DMS153 treated with DMSO at 0.1 percent for 48 hours (cell line): ENCODE data around the gene TMC2.
"Not testable (repeated sequence)": the region's sequence is repeated elsewhere in the genome, so short reads cannot be mapped to it uniquely, and the experiment has no call there.

Experiments used
- DNase-seq: peaks from one replicate; lab custom pipeline; 2025; ENCODE audit not compliant: unreplicated experiment; lab: John Stamatoyannopoulos, UW

The TMC2 gene, protein sequence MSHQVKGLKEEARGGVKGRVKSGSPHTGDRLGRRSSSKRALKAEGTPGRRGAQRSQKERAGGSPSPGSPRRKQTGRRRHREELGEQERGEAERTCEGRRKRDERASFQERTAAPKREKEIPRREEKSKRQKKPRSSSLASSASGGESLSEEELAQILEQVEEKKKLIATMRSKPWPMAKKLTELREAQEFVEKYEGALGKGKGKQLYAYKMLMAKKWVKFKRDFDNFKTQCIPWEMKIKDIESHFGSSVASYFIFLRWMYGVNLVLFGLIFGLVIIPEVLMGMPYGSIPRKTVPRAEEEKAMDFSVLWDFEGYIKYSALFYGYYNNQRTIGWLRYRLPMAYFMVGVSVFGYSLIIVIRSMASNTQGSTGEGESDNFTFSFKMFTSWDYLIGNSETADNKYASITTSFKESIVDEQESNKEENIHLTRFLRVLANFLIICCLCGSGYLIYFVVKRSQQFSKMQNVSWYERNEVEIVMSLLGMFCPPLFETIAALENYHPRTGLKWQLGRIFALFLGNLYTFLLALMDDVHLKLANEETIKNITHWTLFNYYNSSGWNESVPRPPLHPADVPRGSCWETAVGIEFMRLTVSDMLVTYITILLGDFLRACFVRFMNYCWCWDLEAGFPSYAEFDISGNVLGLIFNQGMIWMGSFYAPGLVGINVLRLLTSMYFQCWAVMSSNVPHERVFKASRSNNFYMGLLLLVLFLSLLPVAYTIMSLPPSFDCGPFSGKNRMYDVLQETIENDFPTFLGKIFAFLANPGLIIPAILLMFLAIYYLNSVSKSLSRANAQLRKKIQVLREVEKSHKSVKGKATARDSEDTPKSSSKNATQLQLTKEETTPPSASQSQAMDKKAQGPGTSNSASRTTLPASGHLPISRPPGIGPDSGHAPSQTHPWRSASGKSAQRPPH

DNA sequence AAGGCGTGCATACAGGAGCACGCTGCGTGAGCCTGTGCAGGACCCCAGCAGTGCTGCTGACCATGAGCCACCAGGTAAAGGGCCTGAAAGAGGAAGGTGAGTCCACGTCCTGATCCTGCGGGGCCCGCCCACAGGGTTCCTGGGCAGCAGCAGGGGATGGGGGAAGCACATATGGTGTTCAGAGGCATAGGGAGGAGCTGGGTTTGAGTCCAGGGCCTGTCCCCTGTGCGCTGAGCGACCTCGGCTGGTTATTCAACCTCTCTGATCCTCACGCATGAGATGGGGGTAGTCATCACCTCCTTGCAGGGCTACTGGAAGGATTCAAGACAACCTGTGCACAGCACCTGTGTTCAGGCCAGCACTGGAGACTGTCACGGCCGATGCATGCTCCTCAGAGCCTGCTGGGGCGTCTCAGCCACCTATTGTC is at the start of gene TMC2:
Gene TMC2 (plus strand): TSS at position 14 of the 427 bp plus-strand sequence. CDS start 49 bp downstream, at position 63.
- no peak for DNase-seq

DNA sequence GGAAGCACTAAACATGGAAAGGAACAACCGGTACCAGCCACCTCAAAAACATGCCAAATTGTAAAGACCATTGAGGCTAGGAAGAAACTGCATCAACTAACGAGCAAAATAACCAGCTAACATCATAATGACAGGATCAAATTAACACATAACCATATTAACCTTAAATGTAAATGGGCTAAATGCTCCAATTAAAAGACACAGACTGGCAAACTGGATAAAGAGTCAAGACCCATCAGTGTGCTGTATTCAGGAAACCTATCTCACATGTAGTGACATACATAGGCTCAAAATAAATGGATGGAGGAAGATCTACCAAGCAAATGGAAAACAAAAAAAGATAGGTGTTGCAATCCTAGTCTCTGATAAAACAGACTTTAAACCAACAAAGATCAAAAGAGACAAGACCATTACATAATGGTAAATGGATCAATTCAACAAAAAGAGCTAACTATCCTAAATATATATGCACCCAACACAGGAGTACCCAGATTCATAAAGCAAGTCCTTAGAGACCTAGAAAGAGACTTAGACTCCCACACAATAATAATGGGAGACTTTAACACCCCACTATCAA is 33.5 kb upstream of the TMC2 start:
- not testable (repeated sequence) for DNase-seq

DNA sequence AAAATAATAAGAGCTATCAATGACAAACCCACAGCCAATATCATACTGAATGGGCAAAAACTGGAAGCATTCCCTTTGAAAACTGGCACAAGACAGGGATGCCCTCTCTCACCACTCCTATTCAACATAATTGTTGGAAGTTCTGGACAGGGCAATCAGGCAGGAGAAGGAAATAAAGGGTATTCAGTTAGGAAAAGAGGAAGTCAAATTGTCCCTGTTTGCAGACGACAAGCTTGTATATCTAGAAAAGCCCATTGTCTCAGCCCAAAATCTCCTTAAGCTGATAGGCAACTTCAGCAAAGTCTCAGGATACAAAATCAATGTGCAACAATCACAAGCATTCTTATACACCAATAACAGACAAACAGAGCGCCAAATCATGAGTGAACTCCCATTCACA is 31.6 kb upstream of the TMC2 start:
- not testable (repeated sequence) for DNase-seq

DNA sequence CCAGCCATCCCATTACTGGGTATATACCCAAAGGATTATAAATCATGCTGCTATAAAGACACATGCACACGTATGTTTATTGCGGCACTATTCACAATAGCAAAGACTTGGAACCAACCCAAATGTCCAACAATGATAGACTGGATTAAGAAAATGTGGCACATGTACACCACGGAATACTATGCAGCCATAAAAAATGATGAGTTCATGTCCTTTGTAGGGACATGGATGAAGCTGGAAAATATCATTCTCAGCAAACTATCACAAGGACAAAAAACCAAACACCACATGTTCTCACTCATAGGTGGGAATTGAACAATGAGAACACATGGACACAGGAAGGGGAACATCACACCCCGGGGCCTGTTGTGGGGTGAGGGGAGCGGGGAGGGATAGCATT is 29.9 kb upstream of the TMC2 start:
- DNase-seq, result not testable (repeated sequence)

DNA sequence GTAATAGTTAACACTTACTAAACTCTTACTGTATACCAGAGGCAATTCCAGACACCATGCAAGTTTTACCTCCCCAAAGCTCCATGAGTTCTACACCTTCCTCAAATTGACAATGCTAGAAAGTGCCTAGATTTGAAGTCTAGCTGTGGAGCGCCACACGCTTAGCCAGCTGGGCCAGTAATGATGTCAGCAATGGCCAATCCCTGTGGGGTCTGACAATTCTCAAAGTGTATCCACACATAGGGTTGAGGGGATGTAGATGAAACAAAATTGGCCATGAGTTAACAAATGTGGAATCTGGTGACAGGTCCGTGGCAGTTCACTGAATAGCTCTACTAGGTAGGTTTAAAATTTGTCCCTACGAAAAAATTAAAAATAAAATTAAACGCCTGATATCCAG is 28.9 kb upstream of the TMC2 start:
- DNase-seq, result no peak

DNA sequence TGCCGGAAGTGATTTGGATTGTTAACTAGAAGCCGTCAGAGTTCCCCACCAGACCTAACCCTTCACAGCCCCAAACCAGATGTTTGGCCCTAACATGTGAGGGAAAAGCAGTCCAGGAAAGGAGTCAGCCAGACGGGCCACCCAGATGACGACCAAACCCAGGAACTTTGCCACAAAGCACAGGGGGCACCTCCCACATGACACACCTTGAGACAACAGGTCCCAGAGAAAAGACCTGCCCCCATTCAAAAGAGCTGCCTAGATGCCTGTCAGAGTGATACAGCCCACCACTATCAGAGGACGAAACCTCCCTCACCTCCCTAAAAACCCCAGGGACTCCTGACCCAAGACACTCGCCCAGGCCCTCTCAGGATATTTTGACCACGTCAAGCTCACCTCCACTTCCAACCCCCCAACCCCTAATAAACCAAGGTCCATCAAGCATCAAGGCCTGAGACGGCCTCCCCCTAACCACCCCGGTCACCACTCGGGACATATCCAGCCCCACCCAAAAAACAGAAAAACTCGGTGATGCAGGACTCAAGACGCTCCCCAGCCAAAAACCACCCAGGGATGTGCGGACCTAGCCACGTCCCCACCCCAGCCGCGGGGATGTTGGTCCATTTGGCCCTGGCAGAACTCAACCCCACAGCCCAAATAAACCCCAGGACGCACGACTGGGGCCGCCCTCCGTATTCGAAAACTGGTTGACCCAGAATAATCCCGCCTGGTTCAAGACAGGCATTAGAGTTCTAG is 28.3 kb upstream of the TMC2 start:
- no peak for DNase-seq

DNA sequence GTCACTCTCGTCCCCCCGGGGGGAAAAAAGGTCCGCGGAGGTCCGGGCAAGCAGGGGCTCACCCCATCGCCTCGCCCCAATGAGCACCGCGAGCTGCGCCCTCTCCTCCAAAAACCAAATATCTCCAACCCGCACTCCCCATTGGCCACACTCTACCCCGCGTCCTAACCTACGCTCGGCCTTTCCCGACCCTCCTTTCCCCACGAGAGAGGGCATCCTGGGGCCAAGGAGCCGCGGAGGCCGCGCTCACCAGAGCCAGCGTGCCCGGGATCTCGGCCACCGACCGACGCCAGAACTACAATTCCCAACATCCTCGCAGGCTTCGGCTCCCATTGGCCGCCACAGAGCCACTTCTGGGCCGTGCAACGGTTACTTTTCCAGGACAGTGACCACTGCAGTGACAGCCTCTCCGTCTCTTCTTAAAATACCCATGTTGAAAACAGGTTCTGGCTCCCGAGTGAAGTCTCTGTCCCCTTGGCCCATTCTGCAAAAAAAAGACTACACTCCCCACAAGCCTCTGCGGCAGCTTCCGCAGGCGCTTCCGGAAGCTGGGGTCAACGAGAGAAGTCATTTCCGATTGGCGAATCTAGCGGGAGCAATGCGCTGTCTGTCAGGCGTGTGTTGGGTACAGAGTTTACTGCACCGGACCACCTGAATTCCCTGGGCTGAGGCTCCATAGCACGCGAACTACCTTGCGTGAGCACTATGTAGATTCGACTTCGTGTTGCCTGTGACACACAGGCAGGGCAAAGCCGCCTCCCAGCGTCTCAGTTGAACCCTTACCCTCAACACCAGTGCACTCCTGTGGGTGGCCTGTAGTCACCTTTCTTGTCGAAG is 27.5 kb upstream of the TMC2 start, which contains the start of gene ZNF343:
Gene ZNF343 (minus strand): TSS at position 285 of the 837 bp plus-strand sequence. CDS start 15,020 bp downstream, outside the sequence.
- peak; percentile 70 for DNase-seq

DNA sequence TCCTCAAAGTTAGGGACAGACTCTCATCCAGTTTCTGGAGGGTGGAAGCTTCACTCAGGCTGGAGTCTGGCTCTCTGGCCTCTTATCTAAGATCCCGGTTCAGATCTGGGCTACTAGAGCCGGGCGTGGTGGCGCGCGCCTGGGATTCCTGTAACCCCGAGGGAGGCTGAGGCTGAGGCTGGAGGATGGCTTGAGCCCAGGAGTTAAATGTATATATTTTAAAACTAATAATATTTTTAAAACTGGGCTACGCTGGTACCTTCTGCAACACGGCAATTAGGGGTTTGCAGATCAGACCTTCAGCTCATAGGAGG is 26.9 kb upstream of the TMC2 start:
- no peak for DNase-seq

DNA sequence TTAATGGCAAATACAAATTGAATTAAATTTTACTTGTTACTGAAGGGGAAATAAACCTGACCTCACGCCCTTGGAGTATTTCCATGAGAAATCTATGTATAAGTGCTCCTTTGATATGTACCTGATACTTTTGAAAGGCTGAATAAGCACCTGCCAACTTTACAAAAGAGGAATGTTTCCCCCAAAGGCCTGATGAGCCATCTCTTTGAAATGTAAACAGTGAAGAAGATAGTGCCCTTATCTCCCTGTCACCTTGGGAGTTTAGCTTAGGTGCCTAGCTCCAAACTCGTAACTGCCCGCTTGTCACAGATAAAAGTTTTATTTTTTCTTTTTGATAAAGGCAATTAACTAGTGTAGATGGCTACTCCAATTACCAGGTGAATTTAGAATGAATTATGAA is 26.6 kb upstream of the TMC2 start:
- DNase-seq, result no peak

DNA sequence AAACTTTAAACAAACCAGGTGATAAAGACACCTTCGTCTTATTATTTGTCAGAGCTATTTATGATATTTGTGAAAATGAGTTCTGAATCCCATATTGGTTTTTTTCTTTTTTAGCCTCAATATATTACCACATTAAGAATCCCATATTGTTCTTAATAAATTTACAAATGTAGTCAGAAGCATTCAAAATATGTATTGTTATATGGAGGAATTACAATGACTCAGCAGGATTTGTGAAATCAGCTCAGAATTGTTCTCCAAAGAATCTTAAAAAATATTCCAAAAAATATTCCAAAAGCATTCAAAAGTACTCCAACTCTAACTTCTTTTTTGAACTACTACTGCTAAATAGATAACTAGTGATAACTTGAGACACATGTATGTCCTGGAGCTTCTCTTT is 21.2 kb upstream of the TMC2 start:
- DNase-seq, result no peak

DNA sequence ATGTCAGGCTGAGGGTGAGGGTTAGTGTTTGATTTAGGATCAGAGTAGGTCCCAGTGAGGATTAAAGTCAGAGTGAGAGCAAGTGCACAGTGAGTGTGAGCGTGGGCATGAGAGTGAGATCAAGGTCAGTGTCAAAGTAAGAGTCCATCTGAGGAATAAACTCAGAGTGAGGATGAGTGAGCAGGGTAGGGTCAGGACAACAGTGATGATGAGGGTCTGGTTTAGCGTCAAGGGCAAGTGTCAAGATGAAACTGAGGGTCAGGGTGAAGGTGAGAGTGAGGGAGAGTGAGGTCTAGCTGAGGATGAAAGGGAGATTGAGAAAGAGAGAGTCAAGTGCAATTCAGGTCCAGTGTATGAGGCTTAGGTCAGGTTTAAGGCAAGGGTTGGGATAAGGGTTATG is 20.0 kb upstream of the TMC2 start:
- no peak for DNase-seq

DNA sequence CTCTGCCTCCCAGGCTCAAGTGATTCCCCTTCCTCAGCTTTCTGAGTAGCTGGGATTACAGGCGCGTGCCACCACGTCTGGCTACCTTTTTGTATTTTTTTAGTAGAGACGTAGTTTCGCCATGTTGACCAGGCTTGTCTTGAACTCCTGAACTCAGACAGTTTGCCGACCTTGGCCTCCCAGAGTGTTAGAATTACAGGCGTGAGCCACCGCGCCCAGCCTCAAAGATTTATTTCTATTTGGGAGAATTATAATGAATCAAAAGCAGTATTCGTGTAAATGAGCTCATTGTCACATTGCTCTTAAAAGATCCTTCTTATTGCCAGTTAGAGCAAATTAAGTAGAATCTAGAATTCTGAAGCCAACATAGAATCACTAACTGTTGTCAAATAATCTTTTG is 18.3 kb upstream of the TMC2 start:
- no peak for DNase-seq

DNA sequence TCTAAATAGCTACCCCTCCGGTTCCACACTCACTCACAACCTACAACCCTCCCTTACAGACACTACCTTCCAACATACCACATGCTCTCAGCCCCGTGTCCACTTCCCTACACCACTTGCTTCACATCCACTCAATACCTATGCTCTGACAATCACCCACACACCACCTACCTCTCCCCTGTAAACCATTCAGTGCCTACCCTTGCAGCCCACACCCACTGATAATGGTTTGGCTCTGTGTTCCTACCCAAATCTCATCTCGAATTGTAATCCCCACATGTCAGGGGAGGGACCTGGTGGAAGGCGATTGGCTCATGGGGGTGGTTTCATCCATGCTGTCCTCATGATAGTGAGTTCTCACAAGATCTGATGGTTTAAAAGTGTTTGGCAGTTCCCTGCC is 17.8 kb upstream of the TMC2 start:
- no peak for DNase-seq

DNA sequence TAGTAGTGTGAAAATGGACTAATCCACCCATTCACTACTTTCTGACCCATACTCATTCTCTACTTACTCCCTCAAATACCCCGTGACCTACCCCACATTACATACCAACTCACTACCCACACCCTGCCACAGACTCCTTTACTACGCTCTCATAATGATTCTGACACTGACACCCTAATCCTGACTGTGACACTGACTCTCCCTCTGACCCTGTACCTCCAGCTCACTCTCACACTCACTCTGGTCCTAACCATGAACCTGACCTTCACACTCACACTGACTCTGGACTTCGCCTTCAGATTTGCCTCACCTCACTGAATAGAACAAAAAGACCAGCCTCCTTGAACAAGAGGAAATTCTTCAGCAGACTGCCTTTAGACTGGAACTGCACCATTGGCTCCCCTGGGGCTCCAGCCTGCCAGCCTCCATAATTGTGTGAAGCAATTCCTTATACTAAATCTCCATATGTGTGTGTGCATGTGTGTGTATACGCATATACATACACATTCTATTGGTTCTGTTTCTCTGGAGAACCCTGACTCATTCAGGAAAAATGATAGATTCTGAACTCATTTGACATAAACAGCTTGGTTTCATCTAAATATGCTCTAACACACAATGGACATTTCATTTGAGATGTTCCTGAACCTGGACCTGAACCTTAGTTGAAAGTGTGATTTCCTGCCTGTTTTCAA is 17.1 kb upstream of the TMC2 start:
- DNase-seq, result no peak

DNA sequence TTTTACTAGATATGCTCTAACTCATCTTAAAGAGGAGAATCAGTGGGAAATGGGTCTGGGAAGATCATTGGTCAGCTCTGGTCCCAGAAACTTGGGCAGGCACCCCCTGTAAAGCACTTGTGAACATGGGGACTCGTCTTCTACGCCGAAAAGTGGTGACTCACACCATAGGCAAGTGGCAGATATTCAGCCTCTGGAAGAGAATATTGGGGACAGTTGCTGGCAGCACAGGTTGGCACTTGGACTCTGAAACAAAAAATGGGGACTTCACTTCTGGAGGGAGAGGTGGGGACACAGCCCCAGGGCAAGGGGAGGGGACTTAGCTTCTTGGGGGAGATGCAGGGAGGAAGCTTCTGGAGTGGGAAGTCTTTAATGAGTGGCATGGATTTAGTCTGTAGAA is 15.8 kb upstream of the TMC2 start:
- no peak for DNase-seq

DNA sequence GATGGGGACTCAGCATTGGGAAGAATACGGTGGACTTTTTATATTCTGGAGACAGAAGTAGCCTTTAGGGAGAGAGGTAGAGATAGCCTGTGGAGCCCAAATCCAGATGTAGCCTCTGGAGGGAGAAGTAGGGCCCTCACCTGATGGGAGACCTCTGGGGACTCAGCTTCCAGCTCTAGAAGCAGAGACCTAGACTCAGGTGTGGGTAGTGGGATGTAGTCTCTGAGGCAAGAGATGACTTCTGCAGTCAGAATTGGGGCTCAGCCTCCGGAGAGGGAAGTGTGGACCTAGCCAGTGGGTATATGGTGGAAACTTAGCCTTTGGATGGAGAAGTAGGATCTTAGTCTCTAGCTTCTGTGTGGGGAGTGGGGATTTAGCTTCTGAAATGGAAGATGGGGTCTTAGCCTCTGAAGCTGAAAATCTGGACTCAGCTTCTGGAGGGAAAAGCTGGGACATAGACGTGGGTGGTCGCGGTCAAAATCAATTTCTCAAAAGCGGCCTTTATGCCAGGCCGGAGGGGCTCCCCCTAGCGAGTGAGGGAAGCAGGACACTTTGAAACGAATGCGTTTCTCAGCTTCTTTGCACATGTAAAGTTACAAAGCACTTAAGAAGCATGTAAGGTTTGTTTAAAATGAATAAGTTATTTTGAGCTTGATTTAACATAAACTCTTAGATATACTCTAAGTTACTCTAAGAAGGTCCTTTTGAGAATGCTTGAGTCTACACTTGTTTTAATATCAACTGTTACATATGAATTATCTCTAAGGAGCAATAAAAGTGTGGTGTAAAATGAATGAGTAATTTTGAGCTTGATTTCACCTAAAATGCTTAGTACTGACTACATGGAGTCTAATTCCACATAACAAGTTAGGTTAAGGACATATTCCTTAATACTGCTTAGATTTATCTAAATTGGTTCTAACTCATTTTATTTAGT is 14.7 kb upstream of the TMC2 start:
- DNase-seq, result peak; percentile 21

DNA sequence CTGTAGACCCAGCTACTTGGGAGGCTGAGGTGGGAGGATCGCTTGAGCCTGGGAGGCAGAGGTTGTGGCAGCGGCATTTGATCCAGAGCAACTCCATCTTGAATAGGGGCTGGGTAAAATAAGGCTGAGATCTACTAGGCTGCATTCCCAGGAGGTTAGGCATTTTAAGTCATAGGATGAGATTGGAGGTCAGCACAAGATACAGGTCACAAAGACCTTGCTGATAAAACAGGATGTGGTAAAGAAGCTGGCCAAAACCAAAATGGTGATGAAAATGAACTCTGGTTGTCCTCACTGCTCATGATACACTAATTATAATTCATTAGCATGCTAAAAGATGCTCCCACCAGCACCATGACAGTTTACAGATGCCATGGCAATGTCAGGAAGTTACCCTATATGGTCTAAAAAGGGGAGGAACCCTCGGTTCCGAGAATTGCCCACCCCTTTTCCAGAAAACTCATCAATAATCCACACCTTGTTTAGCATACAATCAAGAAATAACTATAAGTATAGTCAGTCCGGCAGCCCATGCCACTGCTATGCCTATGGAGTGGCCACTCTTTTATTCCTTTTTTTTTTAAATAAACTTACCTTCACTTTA is 13.4 kb upstream of the TMC2 start:
- DNase-seq, result not testable (repeated sequence)
